Prostate gland (tissue), 2 donors: Measurements from ENCODE around the gene INSIG2. TPM values are rescaled to one million over a fixed set of nuclear protein-coding genes. Genes with fewer than 3 reads are reported as not detected.

ENCODE experiments used
- DNase-seq: peaks from one replicate; pipeline ENCODE4 v3.0.0-alpha.2; 2019; ENCODE audit warnings: low spot score
- H3K27ac ChIP-seq, 2 donors: fragments of 200-600 bp; sonication (generic); 2 replicates each; pipeline ENCODE4 v1.5.1; 2017 to 2019
- H3K27me3 ChIP-seq: fragments of 200-600 bp; sonication (generic); replicated peaks from 2 replicates; pipeline ENCODE4 v1.5.1; 2019; ENCODE audit not compliant: insufficient read depth
- H3K36me3 ChIP-seq, 2 donors: fragments of 200-600 bp; sonication (generic); 1 replicate in 1 of 2; 2 replicates in 1 of 2; pipeline versions ENCODE4 v1.5.1 to v1.8.1; 2017 to 2019
- H3K4me1 ChIP-seq: fragments of 200-600 bp; sonication (generic); replicated peaks from 2 replicates; pipeline ENCODE4 v1.5.1; 2019
- H3K4me3 ChIP-seq, 2 donors: fragments of 200-600 bp; sonication (generic); 2 replicates each; pipeline ENCODE4 v1.5.1; 2017 to 2019
- H3K9me3 ChIP-seq: fragments of 200-600 bp; sonication (generic); 2 replicates; pipeline ENCODE4 v1.5.1; 2017
- POLR2A ChIP-seq: fragments of 450-650 bp; IDR thresholded peaks from one replicate; pipeline ENCODE4 v1.6.1; 2016; ENCODE audit warnings: antibody characterized with exemption, mild to moderate bottlenecking
- POLR2AphosphoS5 ChIP-seq: sonication (generic); formaldehyde crosslinking; IDR thresholded peaks from one replicate; pipeline ENCODE4 v1.6.1; 2017; ENCODE audit warnings: antibody characterized with exemption
- WGBS: methylation state at CpG from one replicate; pipeline ENCODE4 v1.1.5; 2018; 5-methylcytosine and 5-hydroxymethylcytosine counted together
- intact Hi-C: fragments of 100-400 bp; cut with DNase I; formaldehyde crosslinking; loops from one replicate; pipeline ENCODE4 v1.14.2; 2022
- total RNA-seq, 2 donors: library from RNA; depleted of rRNA; stranded (reverse); fragments of >200 nt; gene quantifications; one replicate each; pipeline ENCODE4 v1.1.0, GENCODE V29; 2016
- TF ChIP-seq, protein P1 (sequence below), 4 experiments: fragments of 200-600 bp in 2 of 4; fragments of 450-650 bp in 2 of 4; sonication (generic) in 2 of 4; IDR thresholded peaks; 1 replicate in 3 of 4; 2 replicates in 1 of 4; pipeline ENCODE4 v1.5.1; 2016 to 2019; ENCODE audit warnings: antibody characterized with exemption in 4 of 4, mild to moderate bottlenecking in 2 of 4, moderate library complexity in 2 of 4

INSIG2 gene
- total RNA-seq, 2 donors from 2014 or later, result 12.6 to 15.7 TPM

DNA sequence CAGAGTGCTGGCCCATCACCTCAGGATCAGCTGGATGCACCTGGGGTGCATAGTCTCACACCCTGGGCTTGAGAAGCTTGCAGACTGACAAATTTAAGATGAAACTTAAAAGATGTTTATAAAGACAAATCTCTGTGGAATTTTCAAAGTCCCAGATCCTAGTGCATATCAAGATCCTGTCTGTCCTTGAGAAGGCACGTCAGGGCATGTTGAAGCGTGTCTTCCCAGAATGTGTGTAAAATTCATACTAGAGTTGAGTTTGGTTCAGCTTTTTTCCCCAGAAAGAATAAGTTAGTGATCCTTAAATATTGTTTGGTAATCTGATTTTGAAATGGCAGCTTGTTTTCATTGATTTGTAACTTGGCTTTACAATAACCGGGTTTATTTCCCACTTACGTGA is 27.5 kb downstream of the INSIG2 start:
- DNase-seq, result no peak
- WGBS, result 76% methylated on average over 4 of the region's 4 CpGs
- H3K4me3 ChIP-seq, result no peak overlapping the region
- H3K27me3 ChIP-seq, result no peaks in the 10 kb centered on the region
- no peak for TF ChIP-seq POLR2A
- TF ChIP-seq POLR2AphosphoS5, result no peak
- TF ChIP-seq, protein P1, sequence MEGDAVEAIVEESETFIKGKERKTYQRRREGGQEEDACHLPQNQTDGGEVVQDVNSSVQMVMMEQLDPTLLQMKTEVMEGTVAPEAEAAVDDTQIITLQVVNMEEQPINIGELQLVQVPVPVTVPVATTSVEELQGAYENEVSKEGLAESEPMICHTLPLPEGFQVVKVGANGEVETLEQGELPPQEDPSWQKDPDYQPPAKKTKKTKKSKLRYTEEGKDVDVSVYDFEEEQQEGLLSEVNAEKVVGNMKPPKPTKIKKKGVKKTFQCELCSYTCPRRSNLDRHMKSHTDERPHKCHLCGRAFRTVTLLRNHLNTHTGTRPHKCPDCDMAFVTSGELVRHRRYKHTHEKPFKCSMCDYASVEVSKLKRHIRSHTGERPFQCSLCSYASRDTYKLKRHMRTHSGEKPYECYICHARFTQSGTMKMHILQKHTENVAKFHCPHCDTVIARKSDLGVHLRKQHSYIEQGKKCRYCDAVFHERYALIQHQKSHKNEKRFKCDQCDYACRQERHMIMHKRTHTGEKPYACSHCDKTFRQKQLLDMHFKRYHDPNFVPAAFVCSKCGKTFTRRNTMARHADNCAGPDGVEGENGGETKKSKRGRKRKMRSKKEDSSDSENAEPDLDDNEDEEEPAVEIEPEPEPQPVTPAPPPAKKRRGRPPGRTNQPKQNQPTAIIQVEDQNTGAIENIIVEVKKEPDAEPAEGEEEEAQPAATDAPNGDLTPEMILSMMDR (IDR thresholded peaks at IDR 0.05), result no peak
- intact Hi-C loops, result no loop called here
- no peaks in the 10 kb centered on the region for H3K9me3 ChIP-seq
- H3K36me3 ChIP-seq, result peaks cover 0 to 3% of the 10 kb centered on the region in 2 donors
- no peak overlapping the region for H3K27ac ChIP-seq
- H3K4me1 ChIP-seq, result no peaks in the 10 kb centered on the region

DNA sequence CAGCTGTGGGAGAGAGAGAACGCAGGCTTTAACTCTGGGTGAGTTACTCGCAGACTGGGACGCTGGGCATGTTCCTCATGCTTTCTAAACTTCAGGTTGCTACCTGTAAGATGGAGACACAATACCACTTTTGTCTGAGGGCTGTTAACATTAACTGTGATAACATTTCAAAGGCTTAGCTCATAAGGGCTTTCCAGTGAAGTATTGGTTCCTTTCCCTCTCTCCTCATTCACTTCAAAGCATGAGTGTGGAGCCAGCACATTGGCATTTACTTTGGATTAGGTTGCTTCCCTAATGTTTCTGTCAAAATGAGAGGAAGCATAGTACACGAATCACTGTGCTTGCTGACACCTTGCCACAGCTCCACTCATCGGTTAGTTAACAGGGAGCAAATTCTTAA is 30.2 kb downstream of the INSIG2 start:
- 26% methylated on average over 5 of the region's 5 CpGs for WGBS
- no peak for DNase-seq
- Histone ChIP-seq H3K27me3 (no peaks in the 10 kb centered on the region), H3K4me1 (no peaks in the 10 kb centered on the region), H3K4me3 (no peak overlapping the region), H3K27ac (no peak overlapping the region), H3K9me3 (no peaks in the 10 kb centered on the region), H3K36me3 (peaks cover 0 to 3% of the 10 kb centered on the region in 2 donors)
- no peak for TF ChIP-seq POLR2AphosphoS5
- TF ChIP-seq POLR2A, result no peak
- TF ChIP-seq, protein P1 (IDR thresholded peaks at IDR 0.05), result no peak
- intact Hi-C loops, result no loop called here

DNA sequence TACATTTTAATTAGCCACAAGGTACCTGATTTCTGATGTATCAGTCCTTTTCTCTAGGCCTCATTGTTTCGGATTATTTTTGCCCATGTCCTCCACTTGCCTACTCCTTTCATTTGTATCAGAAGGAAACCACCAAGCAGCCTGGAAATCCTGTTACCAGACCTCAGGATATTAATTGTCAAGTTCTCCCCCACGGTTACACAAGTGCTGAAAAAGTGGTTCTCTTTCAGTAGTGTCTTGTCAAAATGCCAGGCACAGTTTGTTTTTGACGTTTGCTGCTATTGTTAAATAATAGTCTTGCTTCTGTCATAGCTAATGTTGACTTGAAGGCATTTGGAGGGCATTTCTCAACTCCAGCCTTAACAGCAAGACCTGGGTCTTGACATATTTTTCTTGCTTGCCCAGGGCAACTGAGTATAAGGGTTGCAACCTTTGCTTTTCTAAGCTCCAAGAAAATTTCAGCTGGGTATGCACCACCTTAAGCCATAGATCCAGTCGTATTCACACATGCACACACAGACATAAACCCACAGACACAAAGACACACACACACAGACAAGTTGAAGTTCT is 31.0 kb downstream of the INSIG2 start:
- TF ChIP-seq POLR2A (no peak), POLR2AphosphoS5 (no peak)
- TF ChIP-seq, protein P1 (IDR thresholded peaks at IDR 0.05), result no peak
- no peak for DNase-seq
- 40% methylated on average over 4 of the region's 4 CpGs for WGBS
- no peaks in the 10 kb centered on the region for H3K27me3 ChIP-seq
- H3K9me3 ChIP-seq, result no peaks in the 10 kb centered on the region
- peaks cover 0 to under 1% of the 10 kb centered on the region in 2 donors for H3K36me3 ChIP-seq
- no peak overlapping the region for H3K27ac ChIP-seq
- intact Hi-C loops, result no loop called here
- no peaks in the 10 kb centered on the region for H3K4me1 ChIP-seq
- H3K4me3 ChIP-seq, result no peak overlapping the region

DNA sequence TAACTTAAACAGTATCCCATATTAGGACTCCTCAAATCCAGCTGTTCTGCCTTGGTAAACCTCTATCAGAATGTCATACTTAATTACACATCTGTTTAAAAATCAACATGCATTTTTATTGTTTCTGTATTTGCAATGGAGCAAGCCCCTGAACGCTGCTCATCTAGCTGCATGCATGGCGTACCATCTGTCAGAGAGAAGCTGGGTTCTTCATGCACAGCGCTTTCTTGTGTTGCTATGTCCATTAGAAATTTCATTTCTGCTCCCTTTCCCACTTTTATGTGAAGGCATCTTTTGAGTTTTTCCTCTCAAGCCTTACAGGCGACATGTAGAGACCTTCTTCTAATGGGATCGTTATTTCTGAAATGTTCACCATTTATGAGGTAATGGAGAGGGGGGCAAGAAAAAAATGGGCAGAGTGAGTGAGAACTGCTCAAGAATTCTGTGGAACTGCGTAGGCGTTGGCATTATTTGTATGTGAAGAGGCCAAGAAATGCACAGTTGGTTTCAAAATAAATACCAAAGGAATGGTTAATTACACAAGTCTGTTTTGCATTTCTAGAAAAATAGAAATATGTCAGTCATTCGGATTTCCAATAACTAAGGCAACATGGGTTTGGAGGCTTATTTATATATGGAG is 31.6 kb downstream of the INSIG2 start:
- Histone ChIP-seq H3K4me1 (no peaks in the 10 kb centered on the region), H3K36me3 (no peaks in the 10 kb centered on the region), H3K27ac (no peak overlapping the region), H3K27me3 (no peaks in the 10 kb centered on the region), H3K9me3 (no peaks in the 10 kb centered on the region), H3K4me3 (no peak overlapping the region)
- DNase-seq, result no peak
- intact Hi-C loops, result no loop called here
- 87% methylated on average over 8 of the region's 8 CpGs for whole genome bisulfite sequencing
- TF ChIP-seq POLR2A (no peak), POLR2AphosphoS5 (no peak)
- TF ChIP-seq, protein P1 (IDR thresholded peaks at IDR 0.05), result no peak

DNA sequence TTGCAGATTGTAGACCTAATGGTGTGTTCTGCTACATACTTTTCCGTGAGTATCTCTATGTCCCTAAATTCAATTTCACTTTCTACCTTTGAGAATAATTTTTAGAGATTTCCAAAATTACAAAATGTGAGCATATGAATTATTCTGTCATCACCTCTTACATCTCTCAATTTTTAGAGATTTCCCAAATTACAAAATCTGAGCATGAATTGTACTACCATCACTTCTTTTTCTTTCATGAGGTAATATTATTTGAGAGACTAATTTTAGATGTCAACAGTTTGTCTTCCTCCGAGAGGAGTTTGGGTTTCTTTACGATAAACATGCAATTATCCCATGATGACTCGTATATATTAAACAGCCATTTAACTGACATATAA is 32.1 kb downstream of the INSIG2 start:
- WGBS, result 92% methylated on average over 4 of the region's 4 CpGs

More for the DNA sequence above, 32.1 kb downstream of the INSIG2 start:
- H3K9me3 ChIP-seq, result no peaks in the 10 kb centered on the region
- H3K27ac ChIP-seq, result no peak overlapping the region
- no peaks in the 10 kb centered on the region for H3K36me3 ChIP-seq
- no peaks in the 10 kb centered on the region for H3K4me1 ChIP-seq
- no peaks in the 10 kb centered on the region for H3K27me3 ChIP-seq
- intact Hi-C loops, result no loop called here
- no peak for DNase-seq
- TF ChIP-seq, protein P1 (IDR thresholded peaks at IDR 0.05), result no peak
- TF ChIP-seq POLR2AphosphoS5, result no peak
- no peak for TF ChIP-seq POLR2A
- no peak overlapping the region for H3K4me3 ChIP-seq
